ENCODE measurements around the gene DUS2. TPM values are rescaled to one million over a fixed set of nuclear protein-coding genes. Genes with fewer than 3 reads are reported as not detected.
"Not testable (repeated sequence)": the region's sequence is repeated elsewhere in the genome, so short reads cannot be mapped to it uniquely, and the experiment has no call there.

The DUS2 gene
- total RNA-seq, 1 donor from 2014 or later, result 20.4 TPM

GRCh38 chr16:67998779-67999688, 24.1 kb upstream of the DUS2 start, which contains the start of gene DPEP2:
DPEP2 (minus strand) TSS chr16:67999484; CDS start chr16:67993212, 6,272 bp downstream.
- not testable (repeated sequence) for DNase-seq (ENCODE audit: low read depth, low spot score)

- no peak for DNase-seq (ENCODE audit: low read depth, low spot score)
These were observed 23.1 kb upstream of the DUS2 start for GRCh38 chr16:67999985-68000384.

- DNase-seq (ENCODE audit: low read depth, low spot score), result no peak
These were observed 22.6 kb upstream of the DUS2 start for GRCh38 chr16:68000450-68000849.

- DNase-seq (ENCODE audit: low read depth, low spot score), result no peak
These were observed 20.1 kb upstream of the DUS2 start for GRCh38 chr16:68003031-68003430.

GRCh38 chr16:68005211-68005610, 17.9 kb upstream of the DUS2 start:
- no peak for DNase-seq (ENCODE audit: low read depth, low spot score)

- DNase-seq (ENCODE audit: low read depth, low spot score), result peak; percentile 71
These were observed 17.2 kb upstream of the DUS2 start for GRCh38 chr16:68005786-68006286.

- no peak for DNase-seq (ENCODE audit: low read depth, low spot score)
These were observed 13.8 kb upstream of the DUS2 start for GRCh38 chr16:68009157-68009735.

- not testable (repeated sequence) for DNase-seq (ENCODE audit: low read depth, low spot score)
These were observed 13.2 kb upstream of the DUS2 start for GRCh38 chr16:68009872-68010271.

GRCh38 chr16:68013440-68013839, 9.6 kb upstream of the DUS2 start:
- no peak for DNase-seq (ENCODE audit: low read depth, low spot score)

GRCh38 chr16:68015681-68016080, 7.4 kb upstream of the DUS2 start, which contains the start of gene DPEP2NB:
DPEP2NB (minus strand) TSS chr16:68015911; CDS start chr16:68015770, 141 bp downstream.
- no peak for DNase-seq (ENCODE audit: low read depth, low spot score)

GRCh38 chr16:68019167-68019680, 3.9 kb upstream of the DUS2 start:
- DNase-seq (ENCODE audit: low read depth, low spot score), result no peak

- DNase-seq (ENCODE audit: low read depth, low spot score), result no peak
These were observed 1.6 kb upstream of the DUS2 start for GRCh38 chr16:68021490-68021889.

GRCh38 chr16:68022278-68022727, 781 bp upstream of the DUS2 start:
- DNase-seq (ENCODE audit: low read depth, low spot score), result no peak

GRCh38 chr16:68028996-68029395, 5.9 kb downstream of the DUS2 start:
- DNase-seq (ENCODE audit: low read depth, low spot score), result no peak

- DNase-seq (ENCODE audit: low read depth, low spot score), result not testable (repeated sequence)
These were observed 7.0 kb downstream of the DUS2 start for GRCh38 chr16:68030108-68030507.

- DNase-seq (ENCODE audit: low read depth, low spot score), result no peak
These were observed 8.9 kb downstream of the DUS2 start for GRCh38 chr16:68031951-68032350.

GRCh38 chr16:68033101-68033500, 10.0 kb downstream of the DUS2 start:
- no peak for DNase-seq (ENCODE audit: low read depth, low spot score)

- no peak for DNase-seq (ENCODE audit: low read depth, low spot score)
These were observed 12.1 kb downstream of the DUS2 start for GRCh38 chr16:68035227-68035626.

GRCh38 chr16:68037841-68038597, 14.9 kb downstream of the DUS2 start:
- DNase-seq (ENCODE audit: low read depth, low spot score), result no peak

- DNase-seq (ENCODE audit: low read depth, low spot score), result no peak
These were observed 17.6 kb downstream of the DUS2 start for GRCh38 chr16:68040506-68041288.

GRCh38 chr16:68041783-68042182, 18.7 kb downstream of the DUS2 start:
- no peak for DNase-seq (ENCODE audit: low read depth, low spot score)
